ENCODE results near the gene TOX2.
A peak's percentile ranks its signal among the peaks of the same experiment; 100 is the strongest.

The TOX2 gene, protein sequence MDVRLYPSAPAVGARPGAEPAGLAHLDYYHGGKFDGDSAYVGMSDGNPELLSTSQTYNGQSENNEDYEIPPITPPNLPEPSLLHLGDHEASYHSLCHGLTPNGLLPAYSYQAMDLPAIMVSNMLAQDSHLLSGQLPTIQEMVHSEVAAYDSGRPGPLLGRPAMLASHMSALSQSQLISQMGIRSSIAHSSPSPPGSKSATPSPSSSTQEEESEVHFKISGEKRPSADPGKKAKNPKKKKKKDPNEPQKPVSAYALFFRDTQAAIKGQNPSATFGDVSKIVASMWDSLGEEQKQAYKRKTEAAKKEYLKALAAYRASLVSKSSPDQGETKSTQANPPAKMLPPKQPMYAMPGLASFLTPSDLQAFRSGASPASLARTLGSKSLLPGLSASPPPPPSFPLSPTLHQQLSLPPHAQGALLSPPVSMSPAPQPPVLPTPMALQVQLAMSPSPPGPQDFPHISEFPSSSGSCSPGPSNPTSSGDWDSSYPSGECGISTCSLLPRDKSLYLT

DNA sequence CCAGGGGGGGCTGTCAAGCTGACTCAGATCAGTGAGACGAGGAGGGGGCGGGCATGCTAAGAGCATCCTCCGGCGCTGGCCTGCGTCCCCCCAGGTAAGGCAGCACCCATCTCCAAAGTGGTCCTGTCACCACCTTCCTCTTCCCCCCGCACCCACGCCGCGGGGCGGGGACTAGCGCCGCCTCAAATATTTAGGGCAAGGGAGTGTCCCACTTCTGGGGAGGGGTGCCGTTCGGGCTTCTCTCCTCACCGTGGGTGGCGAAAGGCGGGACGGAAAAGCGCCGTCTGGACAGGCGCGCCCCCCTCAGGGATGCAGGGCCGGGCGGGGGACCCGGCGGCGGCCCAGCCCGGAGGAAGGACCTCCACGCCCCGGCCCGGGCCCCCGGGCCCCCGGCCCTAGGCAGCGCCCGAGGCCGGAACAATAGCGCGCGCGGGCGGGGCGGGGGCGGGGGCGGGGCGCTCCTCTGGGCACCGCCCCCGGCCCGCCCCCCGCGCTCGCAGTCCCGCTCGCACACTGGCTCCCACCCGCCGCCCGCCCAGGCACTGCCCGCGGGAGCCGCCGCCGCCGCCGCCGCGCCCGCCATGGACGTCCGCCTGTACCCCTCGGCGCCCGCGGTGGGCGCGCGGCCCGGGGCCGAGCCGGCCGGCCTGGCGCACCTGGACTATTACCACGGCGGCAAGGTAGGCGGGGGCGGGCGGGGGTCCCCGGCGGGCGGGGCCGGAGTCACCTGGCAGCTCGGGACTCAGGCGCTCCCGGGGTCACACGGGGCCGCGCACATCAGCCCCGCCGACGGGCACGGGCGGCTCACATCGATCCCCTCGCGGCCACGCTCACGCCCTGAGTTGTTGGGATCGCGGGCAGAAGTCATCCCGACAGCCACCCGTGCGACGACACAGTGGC lies at the start of gene TOX2:
Gene TOX2 (plus strand): TSS at position 542 of the 900 bp plus-strand sequence. CDS start 40 bp downstream, at position 582.
- DNase-seq (ENCODE audit: low read depth in 1 of 2, low spot score in 1 of 2) = peak; percentile 15 to 33

DNA sequence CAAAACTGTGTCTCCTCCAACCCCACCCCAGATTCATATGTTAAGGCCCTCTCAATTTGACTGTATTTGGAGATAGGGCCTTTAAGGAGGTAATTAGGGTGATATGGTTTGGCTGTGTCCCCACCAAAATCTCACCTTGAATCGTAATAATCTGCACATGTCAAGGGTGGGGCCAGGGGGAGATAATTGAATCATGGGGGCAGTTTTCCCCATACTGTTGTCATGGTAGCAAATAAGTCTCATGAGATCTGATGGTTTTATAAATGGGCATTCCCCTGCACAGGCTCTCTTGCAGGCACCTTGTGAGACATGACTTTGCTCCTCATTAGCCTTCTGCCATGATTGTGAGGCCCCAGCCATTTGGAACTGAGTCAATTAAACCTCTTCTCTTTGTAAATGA lies 46.6 kb upstream of the TOX2 start:
- DNase-seq (ENCODE audit: low read depth in 1 of 2, low spot score in 1 of 2) = no peak

DNA sequence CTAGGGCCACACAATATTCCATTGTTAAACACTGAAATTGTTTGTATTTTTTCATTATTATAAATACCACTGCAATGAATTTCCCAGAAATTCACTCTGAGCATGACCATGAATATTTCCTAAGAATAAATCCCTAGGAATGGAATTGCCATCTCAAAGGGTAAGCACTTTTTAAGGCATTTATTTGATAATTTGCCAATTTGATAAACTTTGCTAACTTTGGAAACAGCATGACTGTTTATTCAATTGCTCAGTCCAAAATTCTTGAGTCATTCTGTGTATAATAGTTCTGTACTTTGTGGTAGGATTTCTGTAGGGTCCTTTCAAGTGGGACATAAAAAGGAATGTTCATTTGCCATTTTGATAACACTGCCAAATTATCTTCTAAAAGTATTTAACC lies 44.2 kb upstream of the TOX2 start:
- DNase-seq (ENCODE audit: low read depth in 1 of 2, low spot score in 1 of 2) = no peak

DNA sequence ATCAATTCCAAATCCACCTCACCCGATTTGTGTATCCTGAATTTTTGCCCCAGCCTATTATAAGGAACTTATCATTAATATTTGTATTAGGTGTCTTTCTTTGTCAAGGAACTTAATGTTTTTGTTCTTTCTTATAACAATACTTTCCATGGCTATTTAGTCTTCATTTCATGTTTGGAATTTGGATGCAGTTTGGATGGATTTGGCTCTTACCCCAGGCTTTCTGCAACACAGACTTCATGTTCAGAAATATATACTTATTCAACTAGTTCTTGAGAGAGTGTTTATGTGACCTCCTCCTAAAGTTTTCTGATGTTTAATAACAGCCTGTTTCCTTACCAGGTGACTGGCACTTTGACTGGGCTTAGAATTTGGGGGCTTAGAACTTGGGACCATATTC lies 35.9 kb upstream of the TOX2 start:
- no peak for DNase-seq (ENCODE audit: low read depth in 1 of 2, low spot score in 1 of 2)

DNA sequence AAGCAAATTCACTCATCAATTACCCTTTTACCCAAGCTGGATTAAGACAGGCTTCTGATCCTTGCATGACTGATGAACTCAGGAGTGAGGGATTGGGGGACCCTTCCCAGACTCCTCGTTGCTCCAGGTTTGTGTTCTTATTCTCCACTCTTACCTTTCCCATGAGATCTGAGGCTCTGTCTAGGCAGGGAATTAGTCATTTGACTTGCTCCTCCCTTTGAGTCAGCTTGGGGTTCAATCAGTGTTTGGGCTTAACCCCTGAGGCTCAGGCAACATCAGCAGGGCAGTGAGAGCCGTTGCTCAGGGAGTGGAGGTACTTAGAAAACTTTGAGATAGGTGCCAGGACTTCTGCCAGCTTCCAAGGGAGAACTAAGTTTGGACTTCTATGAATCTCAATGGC lies 20.7 kb upstream of the TOX2 start:
- no peak for DNase-seq (ENCODE audit: low read depth in 1 of 2, low spot score in 1 of 2)

DNA sequence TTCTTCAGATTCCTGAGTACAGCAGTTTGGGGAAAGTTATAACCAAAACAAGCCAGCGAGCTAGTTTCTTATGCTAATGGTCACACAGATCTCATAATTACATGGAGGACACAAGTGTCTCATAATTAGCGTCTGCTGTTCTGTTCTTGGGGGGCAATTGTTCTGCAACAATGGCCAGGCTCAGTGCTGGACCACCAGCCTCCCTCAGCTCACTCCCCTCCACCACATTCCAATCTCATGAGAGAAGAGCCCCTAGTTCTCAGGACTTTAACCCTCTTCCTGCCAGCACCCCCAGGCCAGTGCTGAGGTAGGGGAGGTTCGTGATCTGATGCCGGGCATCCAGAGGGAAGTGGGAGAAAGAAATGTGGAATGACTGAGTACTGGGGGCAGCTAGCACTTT lies 20.2 kb upstream of the TOX2 start:
- DNase-seq (ENCODE audit: low read depth in 1 of 2, low spot score in 1 of 2) = no peak

DNA sequence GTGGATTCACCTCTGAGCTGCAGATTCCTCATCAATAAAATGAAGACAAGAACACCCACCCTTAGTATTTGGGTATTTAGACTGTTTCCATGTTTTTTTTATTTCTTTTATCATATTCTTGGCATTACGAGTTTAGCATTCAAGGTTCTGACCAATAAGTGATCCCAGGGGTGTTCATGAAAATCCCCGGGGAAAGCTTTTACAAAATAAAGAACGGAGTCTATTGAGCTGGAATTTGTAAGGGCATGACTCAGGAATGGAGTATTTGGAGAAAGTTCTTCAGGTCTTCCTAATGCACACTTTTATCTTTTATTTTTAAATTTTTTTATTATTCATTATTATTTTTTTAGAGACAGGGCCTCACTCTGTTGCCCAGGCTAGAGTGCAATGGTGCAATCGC lies 19.4 kb upstream of the TOX2 start:
- no peak for DNase-seq (ENCODE audit: low read depth in 1 of 2, low spot score in 1 of 2)

DNA sequence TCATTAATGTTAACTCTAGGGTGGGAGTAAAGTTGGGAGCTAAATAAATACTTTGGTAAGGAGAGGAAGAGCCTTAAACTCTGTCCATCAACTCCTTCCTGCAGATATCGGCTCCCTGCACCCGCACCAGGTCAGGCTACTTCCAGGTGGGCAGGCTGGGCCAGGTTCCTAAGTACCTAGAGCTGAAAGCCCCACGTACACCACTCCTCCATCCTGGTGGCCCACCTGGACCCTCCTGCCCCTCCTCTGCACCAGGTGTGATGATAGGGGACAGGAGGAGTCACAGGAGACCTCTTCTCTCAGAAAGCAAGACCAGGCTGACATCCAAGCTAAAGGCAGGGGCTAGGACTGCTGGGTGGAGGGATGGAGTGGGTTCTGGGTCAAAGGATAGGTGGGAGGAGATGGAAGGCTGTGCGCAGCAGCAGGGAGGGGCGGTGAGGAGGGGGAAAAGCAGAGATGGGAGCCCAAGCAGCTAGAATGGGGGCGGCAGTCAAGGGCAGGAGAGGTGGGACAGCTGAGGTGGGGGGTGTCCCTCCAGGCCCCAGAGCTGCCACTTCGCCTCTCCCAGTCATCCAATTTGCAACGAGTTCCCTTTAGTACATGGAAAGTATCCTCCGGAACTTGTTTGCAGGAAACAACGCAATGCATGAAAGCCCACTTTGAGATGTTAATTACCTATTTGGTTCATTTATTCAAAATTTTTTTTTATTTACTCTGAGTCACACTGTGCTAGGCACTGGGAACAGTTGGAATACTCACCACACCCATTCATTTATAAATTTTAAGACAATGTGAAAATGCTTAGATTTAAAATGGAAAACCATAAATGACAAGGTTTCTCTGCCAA lies 15.2 kb upstream of the TOX2 start:
- DNase-seq (ENCODE audit: low read depth in 1 of 2, low spot score in 1 of 2) = no peak

DNA sequence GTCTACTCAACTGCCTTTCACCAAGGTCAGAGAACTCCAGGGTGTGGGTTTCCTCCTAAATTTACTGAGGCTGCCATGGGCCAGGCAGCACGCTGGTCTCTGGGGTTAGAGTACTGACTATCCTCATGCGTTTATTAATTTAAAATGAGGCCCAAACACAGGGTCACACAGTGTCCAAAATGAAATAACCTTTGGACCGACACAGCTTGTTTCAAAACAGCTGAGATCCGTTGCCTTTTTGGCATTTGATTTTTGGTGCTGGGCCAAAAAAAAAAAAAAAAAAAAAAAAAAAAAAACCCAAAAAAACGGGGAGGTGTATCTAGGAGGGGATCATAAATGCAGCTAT lies 14.6 kb upstream of the TOX2 start:
- DNase-seq (ENCODE audit: low read depth in 1 of 2, low spot score in 1 of 2) = no peak

DNA sequence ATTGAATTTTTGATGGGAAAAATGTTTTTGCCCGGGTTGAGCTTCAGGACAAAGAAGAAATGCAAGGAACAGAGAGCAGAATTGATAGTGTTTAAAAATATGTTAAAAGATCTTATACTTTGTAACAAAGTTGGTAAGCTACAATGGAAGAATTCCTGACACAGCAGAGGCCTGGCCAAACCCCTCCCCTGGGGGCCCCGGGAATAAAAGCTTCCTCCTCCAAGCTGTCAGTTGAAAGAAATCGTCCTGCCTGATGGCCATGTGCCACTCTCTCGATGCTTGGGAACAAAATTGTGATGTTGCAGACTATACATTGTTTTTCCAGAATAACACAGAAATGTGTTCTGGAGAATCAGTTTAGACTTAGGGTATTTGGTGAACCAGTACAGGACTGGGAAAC lies 14.2 kb upstream of the TOX2 start:
- DNase-seq (ENCODE audit: low read depth in 1 of 2, low spot score in 1 of 2) = no peak

DNA sequence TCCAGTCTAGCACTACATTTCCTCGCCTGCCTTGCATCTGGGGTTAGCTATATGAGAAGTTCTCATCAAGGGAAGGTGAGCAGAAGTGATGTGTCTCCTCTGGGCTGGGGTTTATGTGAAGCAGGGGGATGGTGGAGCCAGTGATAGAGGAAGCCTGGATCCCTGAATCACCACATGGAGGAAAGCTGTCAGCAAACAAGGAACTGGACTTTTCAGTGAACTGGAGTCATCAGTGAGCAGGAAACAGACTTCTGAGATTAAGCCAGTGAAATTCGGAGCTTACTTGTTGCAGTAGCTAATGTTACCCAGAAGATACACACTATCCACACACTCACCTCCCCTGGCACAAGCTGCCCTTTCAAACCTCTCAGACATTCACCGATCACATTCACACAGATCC lies 13.4 kb upstream of the TOX2 start:
- DNase-seq (ENCODE audit: low read depth in 1 of 2, low spot score in 1 of 2) = no peak

DNA sequence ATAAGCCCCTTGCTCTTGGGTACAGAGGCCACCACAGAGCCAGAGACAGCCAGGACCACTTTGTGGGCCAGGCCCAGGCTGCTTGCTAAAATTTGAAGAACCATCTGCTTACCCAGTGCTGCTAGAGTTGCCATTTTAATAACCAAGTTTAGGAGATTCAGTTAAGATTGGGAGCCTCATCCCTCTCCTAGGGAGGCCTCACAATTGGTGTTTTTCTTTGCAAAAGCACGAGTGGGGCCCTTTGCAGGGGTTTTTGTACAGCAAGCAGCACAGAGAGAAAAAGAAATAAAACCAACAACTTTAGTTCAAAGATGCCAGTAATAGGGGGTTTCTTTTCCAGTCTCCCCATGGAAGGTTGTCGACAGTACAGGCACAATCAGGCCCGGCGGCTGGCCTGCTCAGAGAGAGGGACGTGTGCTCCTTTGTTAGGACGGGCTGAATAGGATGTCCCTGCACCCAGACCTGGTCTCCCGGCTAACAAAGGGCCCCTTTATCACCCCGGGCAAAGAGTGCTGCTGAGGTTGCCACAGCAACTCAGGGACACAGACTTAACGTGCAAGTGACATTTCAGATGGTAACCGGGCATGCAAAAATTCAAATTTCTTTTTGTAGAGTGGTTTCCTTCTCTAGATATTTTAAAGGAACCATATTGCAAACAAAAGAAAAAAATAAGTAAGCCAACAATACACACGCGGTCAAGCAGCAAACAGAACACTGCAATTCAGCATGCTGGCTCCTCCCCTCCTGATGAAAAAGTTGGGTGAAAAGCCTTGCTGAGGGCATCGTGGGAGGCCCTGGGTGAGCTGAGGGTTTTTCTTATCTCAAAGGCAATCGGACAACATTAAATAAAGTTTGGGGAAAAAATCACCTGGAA lies 10.5 kb upstream of the TOX2 start:
- DNase-seq (ENCODE audit: low read depth in 1 of 2, low spot score in 1 of 2) = no peak

DNA sequence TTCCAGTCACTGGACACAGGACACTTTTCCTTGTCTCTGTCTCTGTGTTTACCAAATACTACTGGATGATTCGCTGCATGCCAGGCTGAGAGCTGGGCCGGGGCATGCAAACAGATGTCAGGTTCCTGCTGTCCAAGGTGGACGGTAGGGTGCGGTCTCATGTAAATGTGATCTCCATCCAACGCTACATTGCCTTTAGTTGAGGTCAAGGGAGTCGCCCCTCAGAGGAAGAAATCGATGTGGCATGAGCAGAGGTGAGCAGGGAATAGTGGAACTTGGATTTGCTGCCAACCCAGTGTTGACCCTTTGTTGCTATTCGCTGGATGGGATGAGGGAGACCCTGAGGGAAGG lies 9.8 kb upstream of the TOX2 start:
- DNase-seq (ENCODE audit: low read depth in 1 of 2, low spot score in 1 of 2) = no peak

DNA sequence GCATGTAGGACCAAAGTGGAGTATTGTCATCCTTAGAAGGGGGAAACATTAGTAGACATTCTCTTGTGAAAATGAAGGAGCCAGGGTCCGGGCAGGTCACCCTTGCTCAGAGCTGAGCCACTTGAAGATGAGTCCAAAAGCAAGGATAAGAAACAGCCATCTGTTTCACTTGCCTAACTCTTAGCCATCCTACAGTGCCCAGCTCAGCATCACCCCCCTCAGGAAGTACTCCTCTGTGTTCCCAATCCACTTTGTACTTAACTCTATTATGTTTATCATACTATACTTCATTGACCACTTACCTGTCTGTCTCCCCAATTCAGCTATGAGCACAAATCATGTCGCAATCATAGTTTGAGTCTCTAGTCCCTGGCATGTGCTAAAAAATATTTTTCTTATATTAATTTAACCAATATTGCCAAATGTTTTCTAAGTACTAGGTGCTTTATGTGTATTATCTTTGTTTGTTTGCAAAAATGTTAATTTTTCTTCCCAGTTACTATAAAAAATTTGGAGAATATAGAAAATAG lies 8.1 kb upstream of the TOX2 start:
- no peak for DNase-seq (ENCODE audit: low read depth in 1 of 2, low spot score in 1 of 2)

DNA sequence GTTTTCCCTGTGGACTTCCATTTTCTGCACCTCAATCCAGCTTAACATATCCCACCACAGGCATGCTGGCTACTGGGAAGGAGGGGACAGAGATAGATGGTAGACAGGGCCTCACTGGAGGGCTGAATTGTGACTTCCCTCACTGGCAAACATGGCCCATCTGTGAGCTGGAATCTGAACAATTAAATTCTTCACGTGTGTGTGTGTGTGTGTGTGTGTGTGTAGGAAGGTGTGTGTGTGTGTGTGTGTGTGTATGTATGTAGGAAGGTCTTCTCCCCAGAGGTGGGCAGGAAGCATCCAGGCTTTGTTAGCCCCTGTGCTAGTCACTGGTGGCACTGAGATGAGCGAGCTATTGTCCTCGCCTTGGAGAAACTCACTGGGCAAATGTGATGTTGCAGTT lies 5.4 kb upstream of the TOX2 start:
- no peak for DNase-seq (ENCODE audit: low read depth in 1 of 2, low spot score in 1 of 2)

DNA sequence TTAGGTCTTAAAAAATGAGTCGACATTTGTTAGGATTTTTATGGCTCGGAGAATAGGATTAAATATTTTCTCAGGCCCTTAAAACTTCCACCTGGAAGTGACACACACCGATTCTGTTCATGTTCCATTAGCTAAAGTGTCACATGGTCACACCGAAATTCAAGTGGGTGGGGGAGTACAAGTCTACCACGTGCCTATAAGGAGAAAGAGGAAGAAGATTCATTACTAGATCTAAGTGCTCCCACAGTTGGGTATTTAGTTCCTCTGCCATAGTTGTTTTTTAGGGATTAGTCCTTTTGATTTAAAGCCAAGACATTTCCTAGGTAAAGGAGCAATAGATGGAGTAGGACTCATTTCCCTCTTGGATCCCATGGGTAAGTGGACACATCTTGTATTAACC lies 4.9 kb upstream of the TOX2 start:
- no peak for DNase-seq (ENCODE audit: low read depth in 1 of 2, low spot score in 1 of 2)

DNA sequence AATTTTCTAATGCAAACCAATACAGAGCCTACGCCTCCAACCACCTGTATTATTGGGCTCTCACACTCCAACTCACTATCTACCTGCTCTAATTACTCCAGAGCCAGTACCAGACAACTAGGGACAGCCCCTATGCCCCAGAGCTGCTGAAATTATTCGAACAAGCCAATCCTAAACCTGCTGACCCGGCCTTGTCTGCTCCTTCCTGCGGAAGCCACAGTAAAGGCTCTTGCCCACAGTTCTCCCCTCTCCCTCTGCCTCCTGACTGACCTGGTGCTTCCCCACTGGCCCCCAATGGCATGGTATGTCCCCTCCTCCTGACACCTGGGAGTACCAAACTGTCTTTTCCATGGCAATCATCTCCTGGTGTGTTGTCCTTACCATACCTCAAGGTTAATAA lies 4.1 kb upstream of the TOX2 start:
- no peak for DNase-seq (ENCODE audit: low read depth in 1 of 2, low spot score in 1 of 2)

DNA sequence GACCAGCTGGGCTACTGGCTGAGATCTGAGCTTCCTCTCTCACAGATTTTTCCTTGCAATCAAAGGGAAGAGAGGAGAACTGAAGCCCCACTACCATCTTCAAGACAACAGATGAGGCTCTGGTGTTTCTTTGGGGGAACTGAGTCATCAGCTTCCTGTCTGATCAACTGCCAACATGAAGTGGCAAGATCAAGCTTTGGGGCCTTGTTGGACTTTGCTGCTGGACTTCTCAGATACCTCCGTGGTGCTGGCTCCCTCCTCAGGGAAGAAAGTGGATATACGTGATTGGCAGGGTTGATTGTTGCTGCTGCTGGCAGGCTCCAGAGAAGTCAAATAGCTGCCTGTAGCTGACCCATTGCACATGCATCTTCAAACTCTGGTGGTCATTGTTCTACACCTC lies 3.6 kb upstream of the TOX2 start:
- no peak for DNase-seq (ENCODE audit: low read depth in 1 of 2, low spot score in 1 of 2)

DNA sequence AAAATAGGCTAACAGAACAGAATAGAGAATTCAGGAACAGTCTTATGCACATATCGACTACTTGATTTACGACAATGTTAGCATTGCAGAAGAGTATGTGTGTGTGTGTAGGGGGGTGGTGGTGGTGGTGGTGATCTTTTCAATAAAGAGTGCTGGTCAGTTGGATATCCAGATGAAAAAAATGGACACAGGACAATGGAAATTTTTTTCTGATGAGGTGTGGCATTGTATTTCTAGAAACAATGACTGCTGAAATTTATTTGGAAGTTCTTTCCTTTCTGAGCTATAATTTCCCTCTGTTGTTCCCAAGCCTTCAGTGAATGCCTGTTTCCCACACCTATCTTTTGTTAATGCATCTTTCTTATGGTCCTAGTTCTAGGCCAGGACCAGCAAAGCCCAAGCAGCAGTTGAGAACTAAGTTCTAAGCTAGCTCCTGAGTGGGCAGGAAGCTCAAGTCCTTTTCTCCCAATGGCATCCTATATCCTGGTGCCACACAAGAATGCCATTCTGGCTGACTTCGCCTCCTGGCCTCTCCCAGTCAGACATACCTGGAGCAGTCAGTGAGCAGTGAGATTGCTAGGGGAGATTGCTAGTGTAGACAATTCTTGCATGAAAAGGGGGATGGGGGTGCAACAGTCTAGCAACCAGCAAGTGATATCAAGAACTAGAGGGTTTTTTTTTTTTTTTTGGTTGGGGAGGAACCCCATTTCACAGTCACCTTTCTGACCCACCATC lies 1.2 kb upstream of the TOX2 start:
- DNase-seq (ENCODE audit: low read depth in 1 of 2, low spot score in 1 of 2) = no peak
